Measurements from ENCODE around the gene MAB21L4.

- TF ChIP-seq CTCF (IDR thresholded peaks at IDR 0.05; ENCODE audit: low read depth, low read length) = no peak
- no peak for TF ChIP-seq POLR2A (IDR thresholded peaks at IDR 0.05; ENCODE audit: extremely low read depth, insufficient read length)
- no peak for TF ChIP-seq MYC (IDR thresholded peaks at IDR 0.05; ENCODE audit: low read depth, low read length)
Measured at GRCh38 chr2:240931319-240931949, 35.5 kb upstream of the MAB21L4 start.
